ENCODE data around the gene PRDM16. TPM values are rescaled to one million over a fixed set of nuclear protein-coding genes. Genes with fewer than 3 reads are reported as not detected.

The PRDM16 gene
- total and polyA plus RNA-seq, 2 experiments from 2014 or later = 0.14 to 0.16 TPM

- TF ChIP-seq ETS1 (IDR thresholded peaks at IDR 0.05) (no peak), JUNB (IDR thresholded peaks at IDR 0.05; ENCODE audit: unreplicated experiment) (no peak), NANOG (IDR thresholded peaks at IDR 0.05; ENCODE audit: borderline replicate concordance) (no peak), CREB1 (CRISPR knock-in tag; IDR thresholded peaks at IDR 0.05; ENCODE audit: low read depth) (no peak), EZH2phosphoT487 (IDR thresholded peaks at IDR 0.05; ENCODE audit: unreplicated experiment) (no peak)
Measured at GRCh38 chr1:3034728-3035562, 34.1 kb upstream of the PRDM16 start (continued).

DNA sequence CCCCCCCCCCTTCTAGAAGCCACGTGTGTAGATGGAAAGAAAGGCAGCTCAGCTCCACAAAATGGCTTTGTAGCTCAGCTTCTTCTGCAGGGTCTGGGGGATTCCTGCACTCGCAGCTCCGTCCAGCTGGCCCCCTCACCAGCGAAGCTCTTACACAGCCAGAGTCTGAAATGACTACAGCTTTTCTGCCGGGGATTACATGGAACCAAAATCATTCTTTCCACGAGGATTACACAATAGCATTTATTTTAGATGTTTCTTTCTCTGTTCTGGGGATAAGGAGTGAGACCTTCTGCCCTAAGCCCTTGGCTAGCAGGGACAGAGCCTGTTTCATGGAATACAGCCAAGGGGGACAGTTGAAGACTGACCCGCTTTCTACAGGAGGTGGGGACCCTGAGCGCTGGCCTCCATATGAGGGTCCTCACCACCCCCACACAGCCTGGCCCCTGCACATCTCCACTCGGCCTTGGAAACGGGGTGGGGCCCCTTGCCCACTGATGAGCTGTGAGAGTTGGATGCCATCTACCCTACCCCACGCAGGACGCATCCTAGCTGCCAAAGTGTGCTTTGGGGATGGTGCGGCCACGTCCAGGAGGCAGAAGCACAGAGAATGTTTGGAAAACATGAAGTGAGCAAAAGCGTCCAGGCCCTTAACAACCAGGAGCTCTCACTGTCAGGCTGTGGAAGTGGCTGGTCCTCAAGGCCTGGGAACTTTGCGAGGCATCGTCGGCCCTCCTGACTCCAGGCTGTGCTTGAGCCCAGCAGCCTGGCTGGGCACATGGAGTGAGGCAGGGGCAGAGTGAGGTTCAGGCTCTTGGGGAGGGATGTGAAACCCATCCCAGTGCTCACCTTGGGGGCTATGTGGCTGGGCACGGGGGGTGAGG is 33.2 kb upstream of the PRDM16 start:
- no peak overlapping the region for H3K4me3 Mint-ChIP-seq
- Histone ChIP-seq H3K36me3 (ENCODE audit: insufficient read depth) (no peaks in the 10 kb centered on the region), H3K27me3 (ENCODE audit: insufficient read depth) (no peaks in the 10 kb centered on the region), H3K4me1 (ENCODE audit: insufficient read depth) (no peaks in the 10 kb centered on the region), H3K27ac (ENCODE audit: low read depth) (no peak overlapping the region), H4K20me1 (replicated peaks; ENCODE audit: insufficient read depth) (no peaks in the 10 kb centered on the region), H3K9me2 (ENCODE audit: insufficient read depth) (no peaks in the 10 kb centered on the region), H2AFZ (no peak overlapping the region), H3K4me2 (no peak overlapping the region), H3F3A (replicated peaks; ENCODE audit: low read depth) (no peaks in the 10 kb centered on the region), H3K79me2 (replicated peaks; ENCODE audit: insufficient read depth) (no peaks in the 10 kb centered on the region), H3K4me3 (no peak overlapping the region)
- no peaks in the 10 kb centered on the region for H3K9me3 Mint-ChIP-seq
- TF ChIP-seq EZH2 (IDR thresholded peaks at IDR 0.05; ENCODE audit: low read depth, unreplicated experiment) = no peak
- ATAC-seq (no peak), DNase-seq (ENCODE audit: low spot score) (no peak)
- no peak overlapping the region for H3K27ac Mint-ChIP-seq
- no peaks in the 10 kb centered on the region for H3K36me3 Mint-ChIP-seq (ENCODE audit: low read depth)
- peaks cover 10% of the 10 kb centered on the region for H3K27me3 Mint-ChIP-seq (ENCODE audit: insufficient read depth, low read depth, poor library complexity)
- peaks cover 3% of the 10 kb centered on the region; the same call in 2 of the 3 replicates for H3K4me1 Mint-ChIP-seq

GRCh38 chr1:3036447-3037280 is 32.3 kb upstream of the PRDM16 start:
- DNase-seq (ENCODE audit: low spot score) = no peak
- no peak for TF ChIP-seq ZNF114 (CRISPR knock-in tag; IDR thresholded peaks at IDR 0.05)
- no peak for TF ChIP-seq NANOG (IDR thresholded peaks at IDR 0.05; ENCODE audit: borderline replicate concordance)
- TF ChIP-seq CREB1 (CRISPR knock-in tag; IDR thresholded peaks at IDR 0.05; ENCODE audit: low read depth) = no peak
- no peak for TF ChIP-seq REST (IDR thresholded peaks at IDR 0.05; ENCODE audit: unreplicated experiment)

More at GRCh38 chr1:3036447-3037280, 32.3 kb upstream of the PRDM16 start:
- H3K79me2 ChIP-seq (replicated peaks; ENCODE audit: insufficient read depth) = no peaks in the 10 kb centered on the region
- no peaks in the 10 kb centered on the region for H3K27me3 ChIP-seq (ENCODE audit: insufficient read depth)
- H3F3A ChIP-seq (replicated peaks; ENCODE audit: low read depth) = no peaks in the 10 kb centered on the region
- Mint-ChIP-seq H3K27me3 (ENCODE audit: insufficient read depth, low read depth, poor library complexity) (peaks cover 7% of the 10 kb centered on the region), H3K4me1 (peaks cover 3% of the 10 kb centered on the region; the same call in 2 of the 3 replicates), H3K27ac (no peak overlapping the region), H3K36me3 (ENCODE audit: low read depth) (no peaks in the 10 kb centered on the region), H3K4me3 (no peak overlapping the region), H3K9me3 (no peaks in the 10 kb centered on the region)
- no peaks in the 10 kb centered on the region for H3K36me3 ChIP-seq (ENCODE audit: insufficient read depth)
- H3K27ac ChIP-seq (ENCODE audit: low read depth) = no peak overlapping the region
- no peak overlapping the region for H2AFZ ChIP-seq
- ATAC-seq = peak; percentile 47
- no peak overlapping the region for H3K4me2 ChIP-seq
- no peaks in the 10 kb centered on the region for H4K20me1 ChIP-seq (replicated peaks; ENCODE audit: insufficient read depth)
- H3K4me3 ChIP-seq = no peak overlapping the region
- no peaks in the 10 kb centered on the region for H3K9me2 ChIP-seq (ENCODE audit: insufficient read depth)
- H3K4me1 ChIP-seq (ENCODE audit: insufficient read depth) = no peaks in the 10 kb centered on the region

Measured in GM23338 (cell line).